ENCODE data around the gene TIMM17A.

TIMM17A gene

GRCh38 chr1:201989354-201990128 is 34.2 kb downstream of the TIMM17A start:
- Histone ChIP-seq H3K27ac (no peak overlapping the region), H3K36me3 (replicated peaks) (peaks cover 36% of the 10 kb centered on the region), H3K27me3 (replicated peaks) (no peaks in the 10 kb centered on the region), H3K4me3 (ENCODE audit: low read depth, low read length) (no peak overlapping the region)
- in situ Hi-C loops (cut with HindIII; ENCODE audit: low pct_ligation_motif_present, low sequenced_read_pairs): no loop called here
- no peak for TF ChIP-seq CTCF (IDR thresholded peaks at IDR 0.05; ENCODE audit: low read depth, low read length, missing control alignments)
- no peak for DNase-seq

GRCh38 chr1:201990427-201990826 is 35.1 kb downstream of the TIMM17A start:
- Histone ChIP-seq H3K36me3 (replicated peaks) (peaks cover 36% of the 10 kb centered on the region), H3K27ac (no peak overlapping the region), H3K4me3 (ENCODE audit: low read depth, low read length) (no peak overlapping the region), H3K27me3 (replicated peaks) (no peaks in the 10 kb centered on the region)
- in situ Hi-C loops (cut with HindIII; ENCODE audit: low pct_ligation_motif_present, low sequenced_read_pairs): no loop called here
- DNase-seq: no peak
- no peak for TF ChIP-seq CTCF (IDR thresholded peaks at IDR 0.05; ENCODE audit: low read depth, low read length, missing control alignments)

- H3K27ac ChIP-seq: no peak overlapping the region
- no peaks in the 10 kb centered on the region for H3K27me3 ChIP-seq (replicated peaks)
- H3K36me3 ChIP-seq (replicated peaks): peaks cover 58% of the 10 kb centered on the region
- DNase-seq: no peak
- peak; percentile 86 for TF ChIP-seq CTCF (IDR thresholded peaks at IDR 0.05; ENCODE audit: low read depth, low read length, missing control alignments)
- in situ Hi-C loops (cut with HindIII; ENCODE audit: low pct_ligation_motif_present, low sequenced_read_pairs): loop anchor here (25.0 kb wide), 1 partner anchor 138 kb away; the partner anchor contains the start of gene ARL8A
- H3K4me3 ChIP-seq (ENCODE audit: low read depth, low read length): no peak overlapping the region
Measured at GRCh38 chr1:201999625-202000238, 44.4 kb downstream of the TIMM17A start.

GRCh38 chr1:202002507-202002906 is 47.2 kb downstream of the TIMM17A start:
- no peak for TF ChIP-seq CTCF (IDR thresholded peaks at IDR 0.05; ENCODE audit: low read depth, low read length, missing control alignments)
- no peak for DNase-seq
- H3K4me3 ChIP-seq (ENCODE audit: low read depth, low read length): no peak overlapping the region
- H3K36me3 ChIP-seq (replicated peaks): peaks cover 46% of the 10 kb centered on the region
- in situ Hi-C loops (cut with HindIII; ENCODE audit: low pct_ligation_motif_present, low sequenced_read_pairs): loop anchor here (25.0 kb wide), 1 partner anchor 135 kb away; the partner anchor contains the start of gene ARL8A
- H3K27ac ChIP-seq: no peak overlapping the region
- no peaks in the 10 kb centered on the region for H3K27me3 ChIP-seq (replicated peaks)

- H3K36me3 ChIP-seq (replicated peaks): peaks cover 45% of the 10 kb centered on the region
- no peaks in the 10 kb centered on the region for H3K27me3 ChIP-seq (replicated peaks)
- in situ Hi-C loops (cut with HindIII; ENCODE audit: low pct_ligation_motif_present, low sequenced_read_pairs): loop anchor here (25.0 kb wide), 1 partner anchor 133 kb away; the partner anchor contains the start of gene ARL8A
- no peak for TF ChIP-seq CTCF (IDR thresholded peaks at IDR 0.05; ENCODE audit: low read depth, low read length, missing control alignments)
- no peak overlapping the region for H3K27ac ChIP-seq
- DNase-seq: no peak
- no peak overlapping the region for H3K4me3 ChIP-seq (ENCODE audit: low read depth, low read length)
Measured at GRCh38 chr1:202004711-202005110, 49.4 kb downstream of the TIMM17A start.

Measured in brain microvascular endothelial cell (primary cell).